Endothelial cell of umbilical vein (primary cell): ENCODE measurements around the gene LYZL4. TPM values are rescaled to one million over a fixed set of nuclear protein-coding genes. Genes with fewer than 3 reads are reported as not detected.

Experiments
- BruUV-seq: library from RNA; stranded (reverse); fragments of 400-500 nt; replicated peaks from 2 replicates; lab custom pipeline; 2021; lab: Mats Ljungman, UMichigan
- CTCF ChIA-PET: fragments of 300-600, 350-600 bp; sonication (Branson Sonifier 250); formaldehyde crosslinking; loops from one replicate; lab custom pipeline; 2021; ENCODE audit warnings: antibody characterized with exemption, inconsistent platforms; lab: Charles Lee
- POLR2A ChIA-PET: fragments of 300-600, 350-600 bp; sonication (Branson Sonifier 250); formaldehyde crosslinking; loops from one replicate; lab custom pipeline; 2021; ENCODE audit warnings: antibody characterized with exemption, inconsistent platforms; lab: Charles Lee
- DNase-seq: peaks from one replicate; pipeline ENCODE4 v3.0.0-alpha.2; 2011; ENCODE audit warnings: low read depth, low spot score
- FAIRE-seq: peaks from 2 replicates; lab custom pipeline; 2011; peaks lifted over from hg19 to GRCh38; lab: Jason Lieb, UNC
- H2AFZ ChIP-seq: 2 replicates; pipeline ENCODE4 v1.6.0; 2012; ENCODE audit warnings: low read depth, low read length, control low read depth, inconsistent platforms
- H3K27ac ChIP-seq: 2 replicates; pipeline ENCODE4 v1.5.1; 2011; ENCODE audit warnings: low read depth, mild to moderate bottlenecking, control low read depth, low read length, moderate library complexity; ENCODE audit not compliant: insufficient read depth
- H3K27me3 ChIP-seq, 2 experiments: 2 replicates each; pipeline versions ENCODE4 v1.6.0 to v1.6.1; 2011; ENCODE audit warnings: low read length in 2 of 2, mixed read lengths in 1 of 2; ENCODE audit not compliant: control insufficient read depth in 2 of 2, insufficient read depth in 2 of 2
- H3K36me3 ChIP-seq, 2 experiments: 2 replicates in 1 of 2; 3 replicates in 1 of 2; pipeline ENCODE4 v1.5.1; 2011; ENCODE audit warnings: low read length in 2 of 2, mild to moderate bottlenecking in 1 of 2, moderate library complexity in 1 of 2; ENCODE audit not compliant: control insufficient read depth in 2 of 2, insufficient read depth in 2 of 2; ENCODE audit errors: extremely low read depth in 1 of 2
- H3K4me1 ChIP-seq: 3 replicates; pipeline ENCODE4 v1.5.1; 2011; ENCODE audit warnings: mild to moderate bottlenecking, low read length; ENCODE audit not compliant: control insufficient read depth, insufficient read depth; ENCODE audit errors: extremely low read depth
- H3K4me2 ChIP-seq: 2 replicates; pipeline ENCODE4 v1.6.1; 2011; ENCODE audit warnings: low read length, control low read depth, mixed read lengths; ENCODE audit not compliant: insufficient read depth
- H3K4me3 ChIP-seq, 3 experiments: fragments of 200-600 bp in 1 of 3; sonication (generic), shearing (Covaris generic) in 1 of 3; replicated peaks in 1 of 3; 2 replicates each; pipeline ENCODE4 v1.5.1; 2011 to 2016; ENCODE audit warnings: control low read depth in 3 of 3, low read length in 3 of 3, mild to moderate bottlenecking in 2 of 3, inconsistent platforms in 1 of 3, low read depth in 1 of 3, moderate library complexity in 1 of 3; ENCODE audit not compliant: insufficient read depth in 1 of 3
- H3K79me2 ChIP-seq: 2 replicates; pipeline ENCODE4 v1.6.0; 2012; ENCODE audit warnings: low read length, inconsistent platforms; ENCODE audit not compliant: control insufficient read depth, insufficient read depth
- H3K9ac ChIP-seq: replicated peaks from 2 replicates; pipeline ENCODE3; 2011; ENCODE audit warnings: low read length, control low read depth; ENCODE audit not compliant: insufficient read depth; ENCODE audit errors: extremely low read depth
- H3K9me1 ChIP-seq: replicated peaks from 3 replicates; pipeline ENCODE4 v1.6.0; 2011; ENCODE audit warnings: mild to moderate bottlenecking, low read length; ENCODE audit not compliant: control insufficient read depth, insufficient read depth; ENCODE audit errors: extremely low read depth
- H3K9me3 ChIP-seq: replicated peaks from 2 replicates; pipeline ENCODE4 v1.5.1; 2012; ENCODE audit warnings: low read length, inconsistent platforms; ENCODE audit not compliant: control insufficient read depth, insufficient read depth
- H4K20me1 ChIP-seq: replicated peaks from 2 replicates; pipeline ENCODE3; 2011; ENCODE audit warnings: mild to moderate bottlenecking, low read length; ENCODE audit not compliant: control insufficient read depth, insufficient read depth; ENCODE audit errors: extremely low read depth
- CTCF ChIP-seq, 2 donors: IDR thresholded peaks; 1 replicate in 1 of 2; 2 replicates in 1 of 2; pipeline ENCODE4 v1.5.1; 2011; ENCODE audit warnings: low read length in 2 of 2, mild to moderate bottlenecking in 2 of 2, moderate library complexity in 2 of 2, control low read depth in 1 of 2, inconsistent platforms in 1 of 2, low read depth in 1 of 2; ENCODE audit not compliant: insufficient read depth in 1 of 2; ENCODE audit errors: extremely low read depth in 1 of 2
- EZH2 ChIP-seq: IDR thresholded peaks from 2 replicates; pipeline ENCODE4 v1.6.1; 2012; ENCODE audit warnings: borderline replicate concordance, low read depth, mild to moderate bottlenecking, moderate library complexity, low read length, inconsistent platforms; ENCODE audit not compliant: severe bottlenecking
- FOS ChIP-seq: IDR thresholded peaks from 2 replicates; pipeline ENCODE4 v1.6.1; 2011; ENCODE audit warnings: mild to moderate bottlenecking, low read length, moderate library complexity, borderline replicate concordance; ENCODE audit not compliant: insufficient read depth
- JUN ChIP-seq: IDR thresholded peaks from 2 replicates; pipeline ENCODE4 v1.6.1; 2011; ENCODE audit warnings: borderline replicate concordance, low read depth; ENCODE audit not compliant: insufficient read length, insufficient read depth
- MYC ChIP-seq: IDR thresholded peaks from one replicate; pipeline ENCODE4 v1.6.1; 2011; ENCODE audit warnings: mild to moderate bottlenecking, low read depth, low read length
- POLR2AphosphoS5 ChIP-seq: IDR thresholded peaks from 2 replicates; pipeline ENCODE4 v1.6.1; 2012; ENCODE audit warnings: low read depth, mild to moderate bottlenecking, control low read depth, low read length, moderate library complexity; ENCODE audit not compliant: insufficient read depth
- dilution Hi-C: fragments of 300-500 bp; cut with MboI; formaldehyde crosslinking; loops from one replicate; pipeline ENCODE4 v1.15.0; 2019; ENCODE audit warnings: low sequenced_read_pairs; ENCODE audit not compliant: extremely low pct_ligation_motif_present
- intact Hi-C: fragments of 100-400 bp; cut with micrococcal nuclease; formaldehyde crosslinking; loops from one replicate; pipeline ENCODE4 v1.10.0; 2022
- polyA plus RNA-seq, 4 experiments: library from polyadenylated mRNA; depleted of rRNA in 3 of 4; stranded (reverse) in 3 of 4; unstranded in 1 of 4; fragments of >200 nt; gene quantifications; 2 replicates each; pipeline versions ENCODE4 v1.2.1 to v1.2.3, GENCODE V29; 2011 to 2012; ENCODE audit warnings: missing spikeins in 1 of 4
- total RNA-seq: library from RNA; stranded (reverse); gene quantifications from 2 replicates; pipeline ENCODE4 v1.2.3, GENCODE V29; 2021

LYZL4 gene
- total and polyA plus RNA-seq, 2 donors (not counting 3 experiments of a cell fraction or from before 2014, with no cell fraction given), result 0.41 TPM; not detected in 1

- ChIA-PET CTCF (interaction anchor here (3.8 kb wide), 1 partner anchor 190 kb away, joined by 22 read pairs; no protein-coding TSS in a partner anchor), POLR2A (no interaction called here)
- no TSS peak for BruUV-seq
- no peak overlapping the region for H3K9ac ChIP-seq
- dilution Hi-C loops, result no loop called here
- H3K79me2 ChIP-seq, result no peaks in the 10 kb centered on the region
- no peaks in the 10 kb centered on the region for H3K4me1 ChIP-seq
- DNase-seq, result no peak
- no peaks in the 10 kb centered on the region for H3K9me3 ChIP-seq
- no peaks in the 10 kb centered on the region for H4K20me1 ChIP-seq
- TF ChIP-seq CTCF (IDR thresholded peaks at IDR 0.05; ENCODE audit: extremely low read depth in 1 of 2, insufficient read depth in 1 of 2, low read depth in 1 of 2, low read length in 2 of 2) (no peak), MYC (no peak), JUN (no peak), FOS (no peak), EZH2 (no peak), POLR2AphosphoS5 (no peak)
- no peaks in the 10 kb centered on the region for H3K36me3 ChIP-seq
- no peaks in the 10 kb centered on the region for H3K9me1 ChIP-seq
- intact Hi-C loops, result no loop called here
- no peak overlapping the region for H3K4me3 ChIP-seq
- H3K27ac ChIP-seq, result no peak overlapping the region
- no peak for FAIRE-seq
- H3K27me3 ChIP-seq, result no peaks in the 10 kb centered on the region
- H2AFZ ChIP-seq, result no peak overlapping the region
- no peak overlapping the region for H3K4me2 ChIP-seq
These were observed 27.8 kb upstream of the LYZL4 start for GRCh38 chr3:42438193-42438592.
